ENCODE results near the gene MANSC1. TPM values are rescaled to one million over a fixed set of nuclear protein-coding genes. Genes with fewer than 3 reads are reported as not detected.
A peak's percentile ranks its signal among the peaks of the same experiment; 100 is the strongest.
"Not testable (repeated sequence)": the region's sequence is repeated elsewhere in the genome, so short reads cannot be mapped to it uniquely, and the experiment has no call there.

The MANSC1 gene
- total RNA-seq, 1 donor from 2014 or later: 5.5 TPM

DNA sequence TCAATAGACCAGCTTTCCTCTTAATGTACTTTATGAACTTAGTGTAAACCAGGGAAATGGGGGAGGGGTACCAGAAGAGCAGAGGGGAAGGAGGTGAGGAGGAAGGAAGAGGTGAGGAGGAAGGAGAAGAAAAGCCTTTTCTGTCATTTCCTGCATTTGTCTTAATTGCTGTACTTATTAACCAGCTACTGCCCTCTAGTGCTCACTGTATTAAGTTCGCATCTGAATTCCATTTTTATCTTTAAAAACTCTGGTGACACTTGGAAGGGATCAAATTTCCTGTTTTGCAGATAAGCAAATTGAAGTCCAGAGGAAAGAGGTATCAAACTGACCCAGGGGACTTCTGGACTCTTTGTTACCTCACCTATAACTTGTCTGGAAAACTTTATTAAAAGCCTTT lies 22.2 kb downstream of the MANSC1 start:
- DNase-seq (ENCODE audit: low read depth in 2 of 2): peak; percentile 38 to 79

GRCh38 chr12:12326262-12326661 lies 23.8 kb downstream of the MANSC1 start:
- DNase-seq (ENCODE audit: low read depth in 2 of 2): no peak

DNA sequence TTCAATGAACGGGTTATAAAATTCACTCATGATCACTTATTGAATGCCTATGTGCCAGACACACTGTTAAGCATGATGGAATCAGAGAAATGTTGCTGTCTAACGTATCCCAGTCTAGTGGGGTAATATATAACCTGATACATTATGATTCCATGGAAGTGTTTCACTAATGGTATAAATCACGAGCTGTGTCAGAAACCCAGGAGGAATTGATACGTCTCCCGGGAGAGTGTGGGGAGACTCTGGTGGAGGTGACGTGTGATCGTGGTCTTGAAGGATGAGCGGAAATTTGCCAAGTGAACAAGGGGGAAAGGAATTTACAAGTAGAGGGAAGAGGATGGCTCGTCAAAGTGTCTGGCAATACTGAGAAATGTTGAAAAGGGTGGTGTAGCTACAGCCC lies 26.5 kb downstream of the MANSC1 start:
- DNase-seq (ENCODE audit: low read depth in 2 of 2): no peak

GRCh38 chr12:12323118-12323517 lies 26.9 kb downstream of the MANSC1 start:
- DNase-seq (ENCODE audit: low read depth in 2 of 2): no peak

GRCh38 chr12:12319451-12320183 lies 30.4 kb downstream of the MANSC1 start:
- no peak for DNase-seq (ENCODE audit: low read depth in 2 of 2)

DNA sequence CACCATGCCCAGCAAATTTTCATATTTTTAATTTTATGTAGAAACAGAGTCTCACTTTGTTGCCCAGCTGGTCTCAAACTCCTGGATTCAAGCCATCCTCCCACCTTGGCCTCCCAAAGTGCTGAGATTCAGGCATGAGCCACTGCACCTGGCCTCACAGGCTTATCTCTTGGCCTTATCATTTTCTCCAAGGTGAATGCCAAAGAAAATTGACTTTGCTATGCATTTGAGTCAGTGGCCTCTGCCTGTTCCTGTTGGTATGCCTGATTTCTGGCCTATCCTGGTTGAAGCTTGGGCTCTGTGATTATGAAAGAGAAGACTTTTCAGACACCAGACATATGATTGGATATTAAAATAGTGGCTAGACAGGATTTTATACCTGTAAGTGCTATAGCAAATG lies 34.2 kb downstream of the MANSC1 start:
- DNase-seq (ENCODE audit: low read depth in 2 of 2): no peak

GRCh38 chr12:12310695-12311094 lies 39.3 kb downstream of the MANSC1 start:
- DNase-seq (ENCODE audit: low read depth in 2 of 2): not testable (repeated sequence)

DNA sequence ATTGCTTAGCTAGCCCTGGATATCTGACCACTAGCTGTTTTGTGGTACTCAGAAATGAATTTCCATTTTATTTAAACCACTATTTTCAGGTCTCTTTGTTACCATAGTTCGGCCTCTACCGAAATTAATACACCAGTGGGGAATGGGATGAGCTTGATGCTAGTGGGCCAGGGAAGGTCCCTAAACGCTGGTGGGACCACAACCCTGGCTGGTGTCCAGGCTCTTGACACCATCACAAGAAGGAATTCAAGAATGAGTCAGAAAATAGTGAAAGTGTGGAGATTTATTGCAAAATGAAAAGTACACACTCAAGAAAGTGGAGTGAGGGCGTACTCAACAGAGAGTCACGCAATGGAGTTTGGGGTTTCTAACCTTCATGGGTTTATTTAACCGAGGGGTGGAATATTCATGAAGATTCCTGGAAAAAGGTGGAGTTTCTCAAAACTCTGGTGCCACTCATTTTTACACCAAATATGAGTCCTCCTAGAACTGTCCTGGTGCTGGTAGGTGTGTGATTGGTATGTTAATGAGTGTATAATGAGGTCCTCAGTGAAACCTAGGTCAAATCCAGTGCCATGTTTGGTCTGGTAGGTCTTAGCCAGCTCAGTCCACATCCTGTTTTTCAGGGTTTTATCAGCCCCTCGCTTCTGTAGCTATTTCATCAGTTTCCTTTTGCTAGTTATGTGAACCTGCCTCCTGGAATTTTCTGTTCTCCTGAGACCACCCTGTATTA lies 44.3 kb downstream of the MANSC1 start:
- DNase-seq (ENCODE audit: low read depth in 2 of 2): no peak

DNA sequence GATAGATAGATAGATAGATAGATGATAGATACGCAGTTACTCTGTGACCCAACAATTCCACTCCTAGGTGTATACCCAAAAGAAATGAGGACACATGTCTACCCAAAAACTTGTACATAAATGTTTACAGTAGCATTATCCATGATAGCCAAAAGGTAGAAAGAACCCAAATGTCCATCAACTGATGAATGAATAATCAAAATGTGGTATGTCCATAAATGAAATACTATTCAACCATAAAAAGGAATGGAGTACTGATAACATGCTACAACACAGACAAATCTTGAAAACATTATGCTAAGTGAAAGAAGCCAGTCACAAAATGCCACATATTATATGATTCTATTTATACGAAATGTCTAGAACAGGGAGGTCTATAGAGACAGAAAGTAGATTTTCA lies 47.1 kb downstream of the MANSC1 start:
- DNase-seq (ENCODE audit: low read depth in 2 of 2): no peak

DNA sequence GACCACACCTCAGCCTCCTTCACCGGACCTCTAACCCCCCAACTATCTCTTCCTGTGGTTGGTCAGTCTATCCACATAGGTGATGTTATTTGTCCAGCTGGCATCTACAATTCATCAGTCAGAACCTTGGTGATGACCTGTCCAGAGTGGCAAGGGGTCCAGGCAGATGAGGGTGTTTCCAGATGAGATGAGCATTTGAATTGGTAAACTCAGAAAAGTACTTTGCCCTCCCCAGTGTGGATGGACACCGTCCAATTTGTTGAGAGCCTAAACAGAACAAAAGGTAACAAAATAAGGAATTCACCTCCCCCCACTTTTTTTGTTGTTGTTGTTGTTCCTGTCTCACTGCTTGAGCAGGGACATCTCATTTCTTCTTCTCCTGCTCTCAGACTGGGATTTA lies 48.9 kb downstream of the MANSC1 start:
- no peak for DNase-seq (ENCODE audit: low read depth in 2 of 2)

GRCh38 chr12:12297201-12297830 lies 52.7 kb downstream of the MANSC1 start:
- DNase-seq (ENCODE audit: low read depth in 2 of 2): no peak

DNA sequence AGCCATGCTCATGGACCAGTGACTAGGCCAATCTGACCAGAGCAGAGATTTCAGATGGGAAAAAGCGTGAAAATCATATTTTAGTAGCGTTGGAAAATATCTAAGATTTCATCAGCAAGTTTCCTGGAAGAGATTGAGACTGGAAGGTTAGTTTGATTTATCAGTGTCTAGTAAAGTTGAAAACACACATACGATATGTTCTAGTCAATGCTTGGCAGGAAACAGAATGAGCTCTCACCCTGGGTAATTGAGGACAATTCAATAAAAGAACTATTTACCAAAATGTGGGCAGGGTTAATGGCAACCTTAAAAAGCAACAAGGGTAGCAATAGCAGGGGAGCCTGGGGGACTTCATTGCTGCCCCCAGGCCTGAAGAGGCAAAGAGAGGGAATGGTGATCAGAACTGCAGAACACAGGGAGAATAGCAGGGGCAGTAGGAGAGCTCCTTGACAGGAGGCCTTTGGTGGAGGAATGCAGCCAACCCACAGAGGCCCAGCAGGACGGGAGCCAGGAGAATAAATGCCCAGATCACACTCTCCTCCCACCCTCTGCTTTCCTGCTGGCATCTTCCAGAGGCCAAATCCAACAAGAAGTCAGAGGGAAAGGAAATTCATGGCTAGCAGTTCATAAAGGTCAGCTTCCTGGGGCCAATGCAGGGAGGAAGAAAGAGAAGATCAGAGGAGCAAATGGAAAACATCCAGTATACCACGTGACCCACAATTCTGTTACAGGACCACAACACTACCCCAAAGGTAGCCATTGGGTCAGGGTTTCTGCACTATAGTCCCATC lies 55.6 kb downstream of the MANSC1 start:
- DNase-seq (ENCODE audit: low read depth in 2 of 2): peak in 1 of 2 donors; percentile 8

GRCh38 chr12:12290206-12290605 lies 59.8 kb downstream of the MANSC1 start:
- no peak for DNase-seq (ENCODE audit: low read depth in 2 of 2)

- no peak for DNase-seq (ENCODE audit: low read depth in 2 of 2)
Measured at GRCh38 chr12:12286441-12286840, 63.6 kb downstream of the MANSC1 start.

- peak in 1 of 2 donors; percentile 17 for DNase-seq (ENCODE audit: low read depth in 2 of 2)
Measured at GRCh38 chr12:12282761-12283425, 67.1 kb downstream of the MANSC1 start.

- DNase-seq (ENCODE audit: low read depth in 2 of 2): no peak
Measured at GRCh38 chr12:12282202-12282601, 67.8 kb downstream of the MANSC1 start.

DNA sequence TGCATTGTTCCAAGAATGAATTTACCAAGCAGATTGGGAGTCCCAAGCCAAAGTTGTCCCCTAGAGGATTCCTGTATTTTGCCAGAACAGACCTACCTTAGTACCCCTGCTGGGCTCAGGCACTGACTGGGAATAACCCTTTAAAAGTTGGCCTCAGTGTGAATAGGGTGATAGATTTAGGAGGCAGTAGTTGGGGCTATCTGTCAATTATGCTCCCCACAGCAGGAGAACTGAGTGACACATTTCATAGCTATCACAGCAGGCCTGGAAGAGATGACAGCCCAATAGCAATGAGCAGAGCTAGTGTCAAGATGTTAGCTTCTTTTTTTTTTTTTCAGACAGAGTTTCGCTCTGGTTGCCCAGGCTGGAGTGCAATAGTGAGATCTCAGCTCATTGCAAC lies 68.9 kb downstream of the MANSC1 start:
- DNase-seq (ENCODE audit: low read depth in 2 of 2): no peak

- DNase-seq (ENCODE audit: low read depth in 2 of 2): no peak
Measured at GRCh38 chr12:12278899-12279298, 71.1 kb downstream of the MANSC1 start.

Measured in dermis microvascular lymphatic vessel endothelial cell (primary cell).